GM12801 (cell line): ENCODE data around the gene MOV10L1.

ENCODE experiments used
- TF ChIP-seq, protein P1 (sequence below): IDR thresholded peaks from one replicate; pipeline ENCODE4 v1.5.1; 2011; ENCODE audit warnings: control low read depth; ENCODE audit not compliant: insufficient read length; ENCODE audit errors: extremely low read depth

MOV10L1 gene

DNA sequence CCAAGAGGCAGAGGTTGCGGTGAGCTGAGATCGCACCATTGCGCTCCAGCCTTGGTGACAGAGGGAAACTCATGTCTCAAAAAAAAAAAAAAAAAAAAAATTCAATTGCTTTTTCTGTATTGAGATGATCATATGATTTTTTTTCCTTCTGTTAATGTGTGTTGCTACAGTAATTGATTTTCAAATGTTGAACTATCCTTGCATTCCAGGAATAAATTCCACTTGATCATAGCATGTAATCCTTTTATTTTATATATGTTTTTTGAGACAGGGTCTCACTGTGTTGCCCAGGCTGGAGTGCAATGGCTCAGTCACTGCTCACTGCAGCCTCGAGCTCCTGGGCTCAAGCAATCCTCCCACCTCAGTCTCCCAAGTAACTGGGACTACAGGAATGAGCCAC is 33.3 kb downstream of the MOV10L1 start:
- TF ChIP-seq, protein P1, sequence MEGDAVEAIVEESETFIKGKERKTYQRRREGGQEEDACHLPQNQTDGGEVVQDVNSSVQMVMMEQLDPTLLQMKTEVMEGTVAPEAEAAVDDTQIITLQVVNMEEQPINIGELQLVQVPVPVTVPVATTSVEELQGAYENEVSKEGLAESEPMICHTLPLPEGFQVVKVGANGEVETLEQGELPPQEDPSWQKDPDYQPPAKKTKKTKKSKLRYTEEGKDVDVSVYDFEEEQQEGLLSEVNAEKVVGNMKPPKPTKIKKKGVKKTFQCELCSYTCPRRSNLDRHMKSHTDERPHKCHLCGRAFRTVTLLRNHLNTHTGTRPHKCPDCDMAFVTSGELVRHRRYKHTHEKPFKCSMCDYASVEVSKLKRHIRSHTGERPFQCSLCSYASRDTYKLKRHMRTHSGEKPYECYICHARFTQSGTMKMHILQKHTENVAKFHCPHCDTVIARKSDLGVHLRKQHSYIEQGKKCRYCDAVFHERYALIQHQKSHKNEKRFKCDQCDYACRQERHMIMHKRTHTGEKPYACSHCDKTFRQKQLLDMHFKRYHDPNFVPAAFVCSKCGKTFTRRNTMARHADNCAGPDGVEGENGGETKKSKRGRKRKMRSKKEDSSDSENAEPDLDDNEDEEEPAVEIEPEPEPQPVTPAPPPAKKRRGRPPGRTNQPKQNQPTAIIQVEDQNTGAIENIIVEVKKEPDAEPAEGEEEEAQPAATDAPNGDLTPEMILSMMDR, result no peak

DNA sequence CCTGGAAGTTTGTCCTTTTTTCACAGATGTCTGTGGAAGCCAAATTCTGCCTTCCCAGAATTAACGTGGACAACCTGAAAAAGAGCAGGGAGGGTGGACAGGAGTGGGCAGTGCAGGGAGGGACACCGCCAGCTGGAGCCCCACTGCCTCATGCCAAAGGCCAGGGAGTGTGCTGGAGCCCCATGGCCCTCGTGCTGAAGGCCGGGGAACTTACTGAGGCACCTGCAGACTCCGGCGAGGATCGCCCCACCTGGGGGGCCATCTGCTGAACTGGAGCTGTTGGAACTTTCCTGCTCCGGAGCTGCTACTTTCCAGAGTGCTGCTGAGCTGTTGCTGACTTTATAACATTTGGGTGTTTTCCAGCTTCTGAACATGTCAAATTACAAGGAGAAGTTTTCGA is 35.2 kb downstream of the MOV10L1 start:
- TF ChIP-seq, protein P1, result no peak

DNA sequence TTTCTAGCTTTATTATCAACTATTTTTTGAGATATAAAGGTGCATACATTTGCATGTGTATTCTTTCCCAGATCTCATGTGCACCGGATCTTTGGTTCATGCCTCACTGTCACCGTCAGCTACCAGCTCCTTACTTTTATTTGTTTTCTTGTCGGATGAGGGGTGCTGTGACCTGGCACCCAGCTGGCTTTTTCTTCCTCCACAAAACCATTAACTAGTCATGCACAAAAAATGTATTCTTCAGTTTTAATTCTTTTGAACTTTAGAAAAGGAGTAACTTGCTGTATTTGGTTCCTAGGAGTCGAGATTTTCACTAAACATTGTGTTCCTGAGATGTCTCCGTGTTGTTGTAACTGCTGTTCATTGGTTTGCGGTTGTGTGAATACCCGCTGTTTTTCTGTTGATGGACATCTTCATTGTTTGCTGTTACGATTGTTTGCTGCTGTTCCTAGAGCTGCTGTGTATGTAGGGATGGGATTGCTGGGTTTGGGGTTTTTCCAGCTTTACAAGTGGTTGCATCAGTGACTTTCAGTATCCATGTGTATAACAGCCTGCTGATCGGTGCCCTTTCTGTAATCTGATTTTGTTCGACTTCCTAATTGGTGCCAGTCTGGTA is 39.4 kb downstream of the MOV10L1 start:
- TF ChIP-seq, protein P1, result no peak

DNA sequence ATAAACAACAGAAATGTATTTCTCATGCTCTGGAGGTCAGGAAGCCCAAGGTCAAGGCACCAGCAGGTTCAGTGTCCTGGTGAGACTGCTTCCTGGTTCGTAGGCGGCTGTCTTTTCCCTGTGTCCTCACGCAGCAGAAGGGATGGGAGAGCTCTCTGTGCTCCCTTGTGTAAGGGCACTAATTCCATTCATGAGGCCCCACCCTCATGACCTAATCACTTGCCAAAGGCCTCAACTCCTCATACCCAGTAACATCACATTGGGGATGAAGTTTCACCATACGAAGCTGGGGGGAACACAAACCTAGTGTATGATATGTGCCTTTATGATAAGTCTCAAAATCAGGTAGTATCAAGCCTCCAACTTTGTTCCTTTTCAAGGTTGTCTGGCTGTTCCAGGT is 42.1 kb downstream of the MOV10L1 start:
- TF ChIP-seq, protein P1, result no peak

DNA sequence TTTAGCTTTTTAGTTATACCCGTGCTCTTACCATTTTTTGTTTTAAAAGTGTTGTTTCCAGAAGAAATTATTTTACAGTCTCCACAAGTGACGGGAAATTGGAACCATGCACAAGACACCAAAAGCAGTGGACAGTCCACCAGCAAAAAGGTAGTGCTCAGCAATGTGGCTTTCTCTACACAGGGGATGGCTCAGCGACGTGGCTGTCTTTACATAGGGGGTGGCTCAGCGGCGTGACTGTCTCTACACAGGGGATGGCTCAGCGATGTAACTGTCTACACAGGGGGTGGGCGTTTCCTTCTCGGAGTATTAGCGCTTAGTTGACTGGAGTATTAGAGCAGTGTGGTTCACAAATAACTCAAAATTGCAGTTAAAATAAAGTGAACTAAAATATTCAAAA is 44.7 kb downstream of the MOV10L1 start:
- TF ChIP-seq, protein P1, result no peak

DNA sequence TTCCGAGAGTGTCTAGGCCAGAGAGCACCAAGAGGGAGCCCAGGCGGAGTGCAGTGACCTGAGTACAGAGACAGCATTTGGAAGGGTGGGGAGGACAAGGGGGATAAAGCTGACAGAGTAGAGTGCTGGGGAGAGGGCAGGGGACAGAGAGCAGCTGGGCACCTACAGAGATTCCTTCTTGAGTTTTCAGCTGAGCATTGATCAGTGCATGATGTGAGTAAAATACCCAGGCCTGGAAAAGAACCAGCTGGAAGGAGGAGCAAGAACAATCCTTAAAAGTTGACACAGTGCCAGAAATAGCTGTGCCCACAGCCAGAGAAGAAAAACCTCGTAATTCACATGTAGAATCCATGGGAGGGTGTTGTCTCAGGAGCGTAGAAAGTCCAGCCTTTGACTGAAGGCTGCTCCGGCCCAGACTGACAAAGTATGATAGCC is 46.8 kb downstream of the MOV10L1 start:
- TF ChIP-seq, protein P1, result no peak

DNA sequence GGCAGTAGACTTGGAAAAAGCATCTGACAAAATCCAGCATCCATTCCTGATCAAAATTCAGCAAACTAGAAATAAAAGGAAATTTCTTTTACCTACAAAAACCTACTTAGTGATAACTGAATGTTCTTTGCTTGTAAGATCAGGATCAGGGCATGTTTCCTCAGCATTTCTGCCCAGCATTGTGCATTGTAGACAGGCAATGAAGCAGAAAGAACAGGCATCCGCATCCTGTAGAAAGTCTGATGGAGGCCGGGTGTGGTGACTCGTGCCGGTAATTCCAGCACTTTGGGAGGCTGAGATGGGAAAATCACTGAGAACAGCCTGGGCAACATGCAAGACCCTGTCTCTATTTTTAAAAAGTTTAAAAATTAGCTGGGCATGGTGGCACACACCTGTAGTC is 48.2 kb downstream of the MOV10L1 start:
- TF ChIP-seq, protein P1, result no peak
